Ishikawa (cell line): ENCODE data around the gene ACP7.

Source experiments
- CEBPB ChIP-seq: IDR thresholded peaks from 2 replicates; pipeline ENCODE4 v1.6.1; 2012
- CREB1 ChIP-seq: IDR thresholded peaks from 2 replicates; pipeline ENCODE4 v1.6.1; 2012; ENCODE audit warnings: low read depth
- EGR1 ChIP-seq: IDR thresholded peaks from 2 replicates; pipeline ENCODE4 v1.6.1; 2012
- EP300 ChIP-seq: IDR thresholded peaks from 2 replicates; pipeline ENCODE4 v1.6.1; 2012; ENCODE audit warnings: borderline replicate concordance
- FOXM1 ChIP-seq: IDR thresholded peaks from 2 replicates; pipeline ENCODE4 v1.6.1; 2012; ENCODE audit warnings: low read depth, borderline replicate concordance
- NFIC ChIP-seq: IDR thresholded peaks from 2 replicates; pipeline ENCODE4 v1.6.1; 2012
- RAD21 ChIP-seq: IDR thresholded peaks from 2 replicates; pipeline ENCODE4 v1.6.1; 2012; ENCODE audit warnings: low read depth
- REST ChIP-seq: IDR thresholded peaks from 2 replicates; pipeline ENCODE4 v1.6.1; 2012; ENCODE audit warnings: low read depth, mild to moderate bottlenecking
- TAF1 ChIP-seq: IDR thresholded peaks from 2 replicates; pipeline ENCODE4 v1.6.1; 2012; ENCODE audit warnings: low read depth, mild to moderate bottlenecking
- TCF12 ChIP-seq: IDR thresholded peaks from 2 replicates; pipeline ENCODE4 v1.6.1; 2012; ENCODE audit warnings: low read depth
- TEAD4 ChIP-seq: IDR thresholded peaks from 2 replicates; pipeline ENCODE4 v1.6.1; 2012
- USF1 ChIP-seq: IDR thresholded peaks from 2 replicates; pipeline ENCODE4 v1.6.1; 2012
- YY1 ChIP-seq: IDR thresholded peaks from 2 replicates; pipeline ENCODE4 v1.6.1; 2012; ENCODE audit warnings: low read depth
- ZBTB7A ChIP-seq: IDR thresholded peaks from 2 replicates; pipeline ENCODE4 v1.6.1; 2012; ENCODE audit warnings: low read depth
- TF ChIP-seq, protein P1 (sequence below): IDR thresholded peaks from 2 replicates; pipeline ENCODE4 v1.6.1; 2012

Gene ACP7

DNA sequence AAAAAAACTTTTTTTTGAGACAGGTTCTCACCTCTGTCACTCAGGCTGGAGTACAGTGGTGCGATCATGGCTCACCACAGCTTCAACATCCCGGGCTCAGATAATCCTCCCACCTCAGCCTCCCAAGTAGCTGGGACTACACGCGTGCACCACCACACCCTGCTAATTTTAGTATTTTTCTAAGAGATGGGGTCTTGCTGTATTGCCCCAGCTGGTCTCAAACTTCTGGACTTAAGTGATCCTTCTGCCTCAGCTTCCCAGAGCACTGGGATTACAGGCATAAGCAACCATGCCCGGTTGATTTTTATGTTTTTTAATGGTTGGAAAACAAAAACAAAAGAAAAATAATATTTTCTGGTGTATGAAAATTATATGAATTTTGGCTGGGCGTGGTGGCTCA lies 9.2 kb upstream of the ACP7 start:
- TF ChIP-seq TAF1 = no peak
- no peak for TF ChIP-seq ZBTB7A
- TF ChIP-seq RAD21 = no peak
- no peak for TF ChIP-seq EGR1
- no peak for TF ChIP-seq REST
- no peak for TF ChIP-seq TEAD4
- TF ChIP-seq FOXM1 = no peak
- TF ChIP-seq, protein P1, sequence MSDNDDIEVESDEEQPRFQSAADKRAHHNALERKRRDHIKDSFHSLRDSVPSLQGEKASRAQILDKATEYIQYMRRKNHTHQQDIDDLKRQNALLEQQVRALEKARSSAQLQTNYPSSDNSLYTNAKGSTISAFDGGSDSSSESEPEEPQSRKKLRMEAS = no peak
- no peak for TF ChIP-seq EP300

DNA sequence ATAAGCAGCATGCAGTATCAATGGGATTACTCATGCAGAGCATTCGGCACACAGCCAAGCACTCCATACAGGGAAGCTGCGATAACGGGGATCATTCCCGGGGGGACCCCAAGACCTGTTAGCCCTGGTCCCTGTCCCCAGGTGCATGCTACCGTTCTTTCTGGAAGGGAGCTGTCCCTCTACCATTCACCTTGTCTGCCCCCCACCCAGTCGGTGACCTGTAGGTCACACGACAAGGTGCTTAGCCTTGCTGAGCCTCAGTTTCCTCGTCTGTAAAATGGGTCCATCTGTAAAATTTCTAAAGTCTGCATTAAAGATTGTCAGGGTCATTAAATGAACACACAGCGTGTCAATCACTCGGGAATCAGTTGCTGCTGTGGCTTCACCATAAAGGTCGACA lies 6.8 kb upstream of the ACP7 start:
- TF ChIP-seq CEBPB (no peak), TAF1 (no peak), TEAD4 (no peak)

DNA sequence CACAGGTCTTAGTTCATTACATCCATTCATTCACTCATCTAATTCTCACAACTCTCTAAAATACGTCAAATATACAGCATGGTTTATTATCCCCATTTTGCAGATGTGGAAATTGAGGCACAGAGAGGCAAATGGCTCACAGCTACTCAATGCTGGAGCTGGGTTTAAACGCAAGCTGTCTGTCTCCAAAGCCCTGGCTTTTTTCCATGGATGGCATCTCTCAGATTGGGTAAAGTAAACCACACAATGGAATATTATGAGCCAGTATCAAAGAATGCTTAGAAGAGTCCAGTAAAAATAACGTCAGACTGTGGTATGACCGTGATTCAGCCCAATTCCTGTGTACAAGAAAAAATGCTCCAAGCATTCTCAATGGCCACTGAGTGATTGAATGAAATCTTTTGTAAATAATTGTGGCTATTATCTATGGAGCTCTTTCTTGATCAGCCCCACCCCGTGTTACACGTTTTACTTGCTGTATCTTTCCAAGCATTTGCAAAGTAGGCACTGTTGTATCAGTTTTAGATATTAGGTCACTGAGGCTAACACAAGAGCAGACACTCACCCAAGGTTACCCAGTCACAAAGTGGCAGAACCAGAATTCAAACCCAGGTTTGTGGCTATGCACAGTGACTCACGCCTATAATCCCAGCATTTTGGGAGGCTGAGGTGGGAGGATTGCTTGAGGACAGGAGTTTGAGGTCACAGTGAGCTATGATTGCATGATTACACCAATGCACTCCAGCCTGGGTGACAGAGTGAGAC lies 5.5 kb upstream of the ACP7 start:
- 0 out of 2 replicates have a peak, but pooled peaks have one; percentile 28 for TF ChIP-seq TEAD4
- no peak; the same call in 1 of the 2 replicates for TF ChIP-seq TCF12

DNA sequence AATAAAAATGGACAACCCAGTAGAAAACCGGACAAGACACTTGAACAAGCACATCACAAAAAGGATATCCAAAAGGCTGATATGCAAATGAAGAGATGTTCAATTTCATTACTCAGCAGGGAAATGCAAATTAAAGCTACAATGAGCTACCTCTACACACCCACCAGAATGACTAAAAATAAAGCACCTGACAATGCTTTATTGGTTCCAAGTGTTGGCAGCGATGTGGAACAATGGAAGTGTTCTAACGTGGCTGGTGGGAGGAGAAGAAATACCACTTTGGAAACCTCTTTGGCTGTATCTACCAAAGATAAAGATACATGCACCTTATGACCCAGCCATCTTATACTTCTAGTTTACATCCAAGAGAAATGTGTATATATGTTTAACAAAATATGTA lies 3.7 kb upstream of the ACP7 start:
- TF ChIP-seq FOXM1 (no peak), RAD21 (no peak), EGR1 (no peak), EP300 (no peak), CREB1 (no peak)
- TF ChIP-seq, protein P1 = no peak

- no peak for TF ChIP-seq YY1
- TF ChIP-seq, protein P1 = no peak
- no peak for TF ChIP-seq RAD21
- TF ChIP-seq TAF1 = no peak
- TF ChIP-seq TCF12 = no peak
- TF ChIP-seq REST = no peak
Measured at GRCh38 chr19:39082167-39082566, 2.0 kb upstream of the ACP7 start.

DNA sequence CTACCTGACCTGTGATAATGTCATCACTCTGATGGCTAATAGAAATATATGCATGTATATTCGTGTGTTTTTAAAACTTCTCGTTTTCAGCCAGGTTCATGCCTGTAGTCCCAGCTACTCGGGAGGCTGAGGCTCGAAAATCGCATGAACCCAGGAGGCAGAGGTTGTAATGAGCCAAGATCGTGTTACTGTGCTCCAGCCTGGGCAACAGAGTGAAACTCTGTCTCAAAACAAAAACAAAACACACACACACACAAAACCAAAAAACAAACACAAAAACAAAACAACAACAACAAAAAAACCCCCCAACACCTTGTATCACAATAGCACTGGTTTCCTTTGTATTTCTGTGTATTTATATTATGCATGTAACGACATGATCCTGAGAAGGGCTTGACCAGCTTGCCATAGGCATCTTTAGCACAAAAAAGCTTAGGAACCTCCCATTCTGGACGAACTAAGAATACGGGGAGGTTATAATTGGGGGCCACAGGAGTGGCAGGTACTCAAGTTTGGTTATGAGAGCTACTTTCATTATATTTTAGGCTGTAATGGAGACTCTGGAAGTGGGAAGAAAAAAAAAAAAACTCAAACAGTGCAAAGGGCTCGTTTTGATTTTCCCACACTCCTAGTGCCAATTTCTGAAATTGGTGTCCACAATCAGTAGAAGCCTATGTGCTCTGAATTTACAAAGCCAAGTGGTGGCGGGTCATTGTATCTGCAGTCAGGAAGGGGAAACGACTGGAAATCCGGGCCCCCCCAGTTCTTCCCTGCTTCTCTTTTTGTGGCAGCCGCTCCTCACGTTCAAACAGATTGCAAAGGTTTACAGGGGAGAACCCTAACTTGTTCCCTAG lies 1.2 kb upstream of the ACP7 start:
- TF ChIP-seq TEAD4 (no peak), TCF12 (no peak), TAF1 (no peak), FOXM1 (no peak), ZBTB7A (no peak), EP300 (no peak), NFIC (no peak)

DNA sequence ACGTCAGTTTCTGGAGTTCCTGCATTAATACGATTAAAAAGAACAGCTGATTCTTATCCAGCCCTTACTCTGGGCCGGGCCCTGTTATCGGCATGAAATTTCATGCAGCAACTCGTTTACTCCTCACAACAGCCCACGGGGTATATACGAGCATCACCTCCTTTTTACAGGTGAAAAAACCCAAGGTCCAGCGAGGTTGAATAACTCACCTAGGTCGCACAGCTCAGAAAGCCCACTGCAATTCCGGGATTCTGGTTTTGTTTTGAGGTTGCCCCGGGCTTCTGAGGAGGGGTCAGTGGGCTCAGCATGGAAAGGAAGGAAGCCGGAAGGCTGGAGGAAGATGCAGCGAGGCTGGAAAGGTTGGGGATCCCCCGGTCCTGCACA lies 577 bp upstream of the ACP7 start:
- no peak for TF ChIP-seq TEAD4
- no peak for TF ChIP-seq USF1
- no peak for TF ChIP-seq CREB1
- no peak for TF ChIP-seq EGR1
- TF ChIP-seq NFIC = no peak
- TF ChIP-seq CEBPB = no peak
- TF ChIP-seq YY1 = no peak
